HEK293 (cell line): Measurements from ENCODE around the gene GJB2.

ENCODE experiments used
- CTCF ChIA-PET: fragments of 350-600 bp; formaldehyde crosslinking; extraction: SDS; loops from one replicate; lab custom pipeline; 2021; ENCODE audit warnings: antibody characterized with exemption; lab: Yijun Ruan, JAX
- POLR2A ChIA-PET: fragments of 300-600 bp; formaldehyde crosslinking; extraction: SDS; loops from one replicate; lab custom pipeline; 2020; ENCODE audit warnings: antibody characterized with exemption, inconsistent platforms; lab: Yijun Ruan, JAX
- H3K27ac ChIP-seq: fragments of 200-500 bp; sonication (Bioruptor generic); 2 replicates; pipeline ENCODE4 v1.5.1; 2014; ENCODE audit warnings: low read depth, low read length, control low read depth, inconsistent platforms; ENCODE audit errors: extremely low read depth
- H3K36me3 ChIP-seq, 2 experiments: fragments of 200-500 bp in 1 of 2; sonication (Bioruptor generic) in 1 of 2; 1 replicate in 1 of 2; 2 replicates in 1 of 2; pipeline ENCODE4 v1.5.1; 2014 to 2017; ENCODE audit warnings: inconsistent platforms in 2 of 2, low read length in 2 of 2; ENCODE audit not compliant: control insufficient read depth in 2 of 2, insufficient read depth in 1 of 2
- H3K4me1 ChIP-seq: fragments of 200-500 bp; sonication (Bioruptor generic); 2 replicates; pipeline ENCODE4 v1.5.1; 2014; ENCODE audit warnings: mild to moderate bottlenecking, low read length, inconsistent platforms; ENCODE audit not compliant: control insufficient read depth, insufficient read depth
- H3K4me3 ChIP-seq: 2 replicates; pipeline ENCODE4 v1.5.1; 2011; ENCODE audit warnings: low read depth, mild to moderate bottlenecking, control low read depth, low read length, moderate library complexity
- H3K9me3 ChIP-seq: fragments of 200-500 bp; sonication (Bioruptor generic); 2 replicates; pipeline ENCODE4 v1.5.1; 2014; ENCODE audit warnings: low read depth, low read length, inconsistent platforms; ENCODE audit not compliant: control insufficient read depth, insufficient read depth
- FEZF1 ChIP-seq: fragments of 450-650 bp; formaldehyde crosslinking; IDR thresholded peaks from 2 replicates; pipeline ENCODE4 v1.5.1; 2016; ENCODE audit warnings: missing biosample characterization, missing genetic modification characterization
- GLIS1 ChIP-seq: fragments of 450-650 bp; formaldehyde crosslinking; IDR thresholded peaks from 2 replicates; pipeline ENCODE4 v1.5.1; 2016; ENCODE audit warnings: missing biosample characterization, missing genetic modification characterization
- OVOL3 ChIP-seq: fragments of 450-650 bp; formaldehyde crosslinking; IDR thresholded peaks from 2 replicates; pipeline ENCODE4 v1.5.1; 2016; ENCODE audit warnings: missing biosample characterization, missing genetic modification characterization
- SP7 ChIP-seq: fragments of 450-650 bp; formaldehyde crosslinking; IDR thresholded peaks from 2 replicates; pipeline ENCODE4 v1.5.1; 2016; ENCODE audit warnings: missing biosample characterization, missing genetic modification characterization
- YY2 ChIP-seq: fragments of 450-650 bp; formaldehyde crosslinking; IDR thresholded peaks from 2 replicates; pipeline ENCODE4 v1.5.1; 2016; ENCODE audit warnings: missing biosample characterization, missing genetic modification characterization
- ZBTB8A ChIP-seq: fragments of 450-650 bp; formaldehyde crosslinking; IDR thresholded peaks from 2 replicates; pipeline ENCODE4 v1.5.1; 2016; ENCODE audit warnings: missing biosample characterization, missing genetic modification characterization
- ZFHX2 ChIP-seq: fragments of 450-650 bp; formaldehyde crosslinking; conservative IDR thresholded peaks from 2 replicates; pipeline ENCODE4 v1.5.1; 2016; ENCODE audit warnings: missing biosample characterization, missing genetic modification characterization
- ZNF157 ChIP-seq: fragments of 450-650 bp; formaldehyde crosslinking; IDR thresholded peaks from 2 replicates; pipeline ENCODE4 v1.5.1; 2016; ENCODE audit warnings: missing biosample characterization, missing genetic modification characterization
- ZNF175 ChIP-seq: fragments of 450-650 bp; formaldehyde crosslinking; IDR thresholded peaks from 2 replicates; pipeline ENCODE4 v1.5.1; 2016; ENCODE audit warnings: missing biosample characterization, missing genetic modification characterization
- ZNF184 ChIP-seq: fragments of 450-650 bp; IDR thresholded peaks from 2 replicates; pipeline ENCODE4 v1.5.1; 2018; ENCODE audit warnings: missing biosample characterization, mild to moderate bottlenecking, missing genetic modification characterization
- ZNF292 ChIP-seq: fragments of 450-650 bp; formaldehyde crosslinking; IDR thresholded peaks from 2 replicates; pipeline ENCODE4 v1.5.1; 2016; ENCODE audit warnings: low read depth, missing biosample characterization, missing genetic modification characterization, borderline replicate concordance
- ZNF366 ChIP-seq: fragments of 450-650 bp; formaldehyde crosslinking; conservative IDR thresholded peaks from 2 replicates; pipeline ENCODE4 v1.5.1; 2016; ENCODE audit warnings: missing biosample characterization, missing genetic modification characterization
- ZNF529 ChIP-seq: fragments of 450-650 bp; formaldehyde crosslinking; IDR thresholded peaks from 2 replicates; pipeline ENCODE4 v1.5.1; 2017; ENCODE audit warnings: missing genetic modification characterization, missing biosample characterization; ENCODE audit not compliant: insufficient replicate concordance
- ZNF558 ChIP-seq: fragments of 450-650 bp; formaldehyde crosslinking; IDR thresholded peaks from 2 replicates; pipeline ENCODE4 v1.5.1; 2016; ENCODE audit warnings: missing biosample characterization, missing genetic modification characterization
- ZNF830 ChIP-seq: fragments of 450-650 bp; IDR thresholded peaks from 2 replicates; pipeline ENCODE4 v1.5.0; 2018; ENCODE audit warnings: missing biosample characterization, missing genetic modification characterization, low read depth, mild to moderate bottlenecking, moderate library complexity
- TF ChIP-seq, protein P1 (sequence below): fragments of 450-650 bp; formaldehyde crosslinking; IDR thresholded peaks from 2 replicates; pipeline ENCODE4 v1.5.1; 2016; ENCODE audit warnings: missing biosample characterization, missing genetic modification characterization, low read depth
- TF ChIP-seq, protein P2 (sequence below): fragments of 450-650 bp; formaldehyde crosslinking; IDR thresholded peaks from 2 replicates; pipeline ENCODE4 v1.5.1; 2016; ENCODE audit warnings: missing biosample characterization, missing genetic modification characterization

Gene GJB2

DNA sequence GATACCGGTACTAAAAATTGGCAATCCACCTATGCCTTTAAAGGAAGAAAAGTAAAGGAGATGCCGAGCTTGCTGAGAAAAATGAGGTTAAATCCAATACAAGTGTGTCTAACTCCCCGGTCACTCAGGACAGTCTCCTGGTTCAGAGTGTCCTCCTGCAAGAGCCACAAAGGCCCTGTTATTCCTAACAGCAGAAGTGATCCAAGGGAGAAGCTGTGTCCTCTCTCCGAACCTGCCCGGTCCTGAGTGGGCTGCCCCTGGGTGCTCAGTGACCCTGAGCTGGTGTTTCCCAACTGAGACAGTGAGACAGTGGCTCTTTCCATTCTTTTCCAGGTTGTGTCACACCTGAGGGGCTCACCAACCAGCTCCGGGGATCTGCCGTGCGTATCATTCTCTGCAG is 34.5 kb upstream of the GJB2 start:
- Histone ChIP-seq H3K27ac (no peak overlapping the region), H3K9me3 (no peaks in the 10 kb centered on the region), H3K4me1 (no peaks in the 10 kb centered on the region)
- CTCF ChIA-PET, result no interaction called here
- POLR2A ChIA-PET, result no interaction called here
- no peak for TF ChIP-seq ZNF175 (tag by site-specific recombination)
- TF ChIP-seq GLIS1 (tag by site-specific recombination), result no peak
- TF ChIP-seq OVOL3 (tag by site-specific recombination), result no peak
- TF ChIP-seq SP7 (tag by site-specific recombination), result no peak
- TF ChIP-seq FEZF1, result no peak
- TF ChIP-seq, all 188 proteins: peak for 0
- Histone ChIP-seq H3K4me3 (no peak overlapping the region), H3K36me3 (no peaks in the 10 kb centered on the region)

DNA sequence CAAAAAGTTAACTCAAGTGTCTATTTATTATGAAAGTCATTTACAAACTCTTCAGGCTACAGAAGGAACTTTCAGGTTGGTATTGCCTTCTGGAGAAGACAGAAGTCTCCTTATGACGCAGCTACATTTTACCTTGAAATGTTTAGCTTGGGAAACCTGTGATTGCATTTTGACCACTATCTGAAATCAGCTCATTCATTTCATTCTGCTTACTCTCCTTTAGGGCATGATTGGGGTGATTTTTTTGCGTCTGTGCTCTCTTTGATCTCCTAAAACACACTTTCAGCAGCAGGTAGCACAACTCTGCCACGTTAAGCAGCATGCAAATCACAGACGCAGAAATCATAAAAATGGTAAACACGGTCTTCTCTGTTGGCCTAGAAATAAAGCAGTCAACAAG is 29.8 kb upstream of the GJB2 start:
- Histone ChIP-seq H3K4me1 (no peaks in the 10 kb centered on the region), H3K27ac (no peak overlapping the region), H3K4me3 (no peak overlapping the region), H3K9me3 (no peaks in the 10 kb centered on the region), H3K36me3 (no peaks in the 10 kb centered on the region)
- no peak for TF ChIP-seq ZBTB8A (tag by site-specific recombination)
- TF ChIP-seq, protein P1, sequence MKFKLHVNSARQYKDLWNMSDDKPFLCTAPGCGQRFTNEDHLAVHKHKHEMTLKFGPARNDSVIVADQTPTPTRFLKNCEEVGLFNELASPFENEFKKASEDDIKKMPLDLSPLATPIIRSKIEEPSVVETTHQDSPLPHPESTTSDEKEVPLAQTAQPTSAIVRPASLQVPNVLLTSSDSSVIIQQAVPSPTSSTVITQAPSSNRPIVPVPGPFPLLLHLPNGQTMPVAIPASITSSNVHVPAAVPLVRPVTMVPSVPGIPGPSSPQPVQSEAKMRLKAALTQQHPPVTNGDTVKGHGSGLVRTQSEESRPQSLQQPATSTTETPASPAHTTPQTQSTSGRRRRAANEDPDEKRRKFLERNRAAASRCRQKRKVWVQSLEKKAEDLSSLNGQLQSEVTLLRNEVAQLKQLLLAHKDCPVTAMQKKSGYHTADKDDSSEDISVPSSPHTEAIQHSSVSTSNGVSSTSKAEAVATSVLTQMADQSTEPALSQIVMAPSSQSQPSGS (tag by site-specific recombination), result no peak
- ChIA-PET CTCF (interaction anchor here (0.6 kb wide), 1 partner anchor 204 kb away, joined by 4 read pairs; no protein-coding TSS in a partner anchor), POLR2A (no interaction called here)

DNA sequence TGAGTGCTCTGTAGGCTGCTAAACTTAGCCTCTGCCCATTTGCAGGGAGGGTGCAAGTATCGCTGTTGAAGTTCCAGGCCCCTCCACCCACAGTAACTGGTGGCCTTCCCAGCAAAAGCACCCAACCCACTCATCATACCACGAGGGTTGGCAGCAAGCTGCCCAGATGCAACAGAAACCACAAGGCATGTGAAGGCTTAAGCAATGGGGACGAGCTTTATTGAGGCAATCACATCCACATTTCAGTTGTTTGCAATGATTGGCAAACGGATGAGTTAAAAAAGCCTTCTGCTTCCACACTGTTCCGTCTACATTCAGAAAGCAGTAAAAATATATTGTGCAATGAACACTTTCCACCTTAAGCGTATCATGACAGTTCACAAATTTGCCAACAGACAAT is 29.0 kb upstream of the GJB2 start:
- no peak for TF ChIP-seq ZNF292 (tag by site-specific recombination)
- peak; percentile 32 for TF ChIP-seq ZFHX2 (tag by site-specific recombination)
- Histone ChIP-seq H3K4me1 (no peaks in the 10 kb centered on the region), H3K4me3 (no peak overlapping the region), H3K27ac (no peak overlapping the region), H3K9me3 (no peaks in the 10 kb centered on the region), H3K36me3 (no peaks in the 10 kb centered on the region)
- POLR2A ChIA-PET, result no interaction called here
- CTCF ChIA-PET, result no interaction called here

DNA sequence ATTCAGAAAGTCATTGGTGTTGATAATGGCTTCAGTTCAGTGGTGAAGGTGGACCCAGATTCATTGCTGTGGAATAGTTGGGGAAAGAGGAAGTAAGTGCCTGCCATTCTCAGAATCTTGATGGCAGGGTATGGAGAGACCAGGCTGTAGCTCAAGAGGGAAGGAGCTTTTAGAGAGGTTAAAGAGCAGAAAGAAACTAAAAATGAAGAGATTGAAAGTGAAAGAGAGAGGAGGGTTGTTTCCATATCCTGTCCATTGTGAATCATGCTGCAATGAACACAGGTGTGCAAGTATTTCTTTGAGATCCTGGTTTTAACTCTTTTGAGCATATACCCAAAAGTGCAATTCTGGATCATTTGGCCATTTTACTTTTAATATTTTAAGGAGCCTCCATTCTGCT is 26.8 kb upstream of the GJB2 start:
- Histone ChIP-seq H3K36me3 (no peaks in the 10 kb centered on the region), H3K27ac (no peak overlapping the region), H3K4me3 (no peak overlapping the region), H3K9me3 (no peaks in the 10 kb centered on the region), H3K4me1 (no peaks in the 10 kb centered on the region)
- ChIA-PET CTCF (interaction anchor here (0.7 kb wide), 1 partner anchor 1003 kb away, joined by 3 read pairs; no protein-coding TSS in a partner anchor), POLR2A (no interaction called here)
- TF ChIP-seq ZNF157, result no peak
- no peak for TF ChIP-seq ZNF529 (tag by site-specific recombination)
- TF ChIP-seq YY2 (tag by site-specific recombination), result no peak
- no peak for TF ChIP-seq ZNF366 (tag by site-specific recombination)
- TF ChIP-seq ZNF830, result no peak
- TF ChIP-seq ZNF184 (tag by site-specific recombination), result no peak
- no peak for TF ChIP-seq ZNF558 (tag by site-specific recombination)
- TF ChIP-seq, protein P2, sequence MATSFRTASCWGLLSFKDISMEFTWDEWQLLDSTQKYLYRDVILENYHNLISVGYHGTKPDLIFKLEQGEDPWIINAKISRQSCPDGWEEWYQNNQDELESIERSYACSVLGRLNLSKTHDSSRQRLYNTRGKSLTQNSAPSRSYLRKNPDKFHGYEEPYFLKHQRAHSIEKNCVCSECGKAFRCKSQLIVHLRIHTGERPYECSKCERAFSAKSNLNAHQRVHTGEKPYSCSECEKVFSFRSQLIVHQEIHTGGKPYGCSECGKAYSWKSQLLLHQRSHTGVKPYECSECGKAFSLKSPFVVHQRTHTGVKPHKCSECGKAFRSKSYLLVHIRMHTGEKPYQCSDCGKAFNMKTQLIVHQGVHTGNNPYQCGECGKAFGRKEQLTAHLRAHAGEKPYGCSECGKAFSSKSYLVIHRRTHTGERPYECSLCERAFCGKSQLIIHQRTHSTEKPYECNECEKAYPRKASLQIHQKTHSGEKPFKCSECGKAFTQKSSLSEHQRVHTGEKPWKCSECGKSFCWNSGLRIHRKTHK, result no peak
